Measurements from ENCODE around the gene OR4D6.

- TF ChIP-seq EP300 (IDR thresholded peaks at IDR 0.05), result no peak
- no peak for TF ChIP-seq CTCF (IDR thresholded peaks at IDR 0.05)
- TF ChIP-seq POLR2A (IDR thresholded peaks at IDR 0.05), result no peak
- no peak for TF ChIP-seq POLR2AphosphoS5 (IDR thresholded peaks at IDR 0.05)
Observed at GRCh38 chr11:59417023-59417422, 39.7 kb upstream of the OR4D6 start.
